NCI-H146 treated with DMSO at 0.1 percent for 48 hours (cell line): ENCODE results near the gene PRKAG1.
A peak's percentile ranks its signal among the peaks of the same experiment; 100 is the strongest.

Experiments
- DNase-seq: peaks from one replicate; lab custom pipeline; 2025; ENCODE audit not compliant: unreplicated experiment; lab: John Stamatoyannopoulos, UW

PRKAG1 gene

DNA sequence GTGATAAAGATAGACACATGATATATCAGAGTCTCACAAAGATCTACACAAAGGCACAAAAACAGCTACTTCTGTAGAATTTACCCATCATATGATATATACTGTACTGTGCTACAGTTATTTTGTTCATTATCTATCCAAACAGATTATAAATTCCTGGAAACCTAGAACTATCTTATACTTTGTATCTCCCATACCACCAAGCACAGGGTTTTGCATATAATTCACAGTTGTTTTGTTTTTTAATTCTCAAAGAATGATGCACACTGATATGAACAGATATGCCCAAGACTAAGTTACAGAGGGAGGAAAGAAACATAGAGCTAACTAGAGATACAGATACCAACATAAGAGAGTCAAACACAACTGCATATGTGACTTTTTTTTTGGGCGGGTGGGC is 3.4 kb downstream of the PRKAG1 start:
- no peak for DNase-seq

DNA sequence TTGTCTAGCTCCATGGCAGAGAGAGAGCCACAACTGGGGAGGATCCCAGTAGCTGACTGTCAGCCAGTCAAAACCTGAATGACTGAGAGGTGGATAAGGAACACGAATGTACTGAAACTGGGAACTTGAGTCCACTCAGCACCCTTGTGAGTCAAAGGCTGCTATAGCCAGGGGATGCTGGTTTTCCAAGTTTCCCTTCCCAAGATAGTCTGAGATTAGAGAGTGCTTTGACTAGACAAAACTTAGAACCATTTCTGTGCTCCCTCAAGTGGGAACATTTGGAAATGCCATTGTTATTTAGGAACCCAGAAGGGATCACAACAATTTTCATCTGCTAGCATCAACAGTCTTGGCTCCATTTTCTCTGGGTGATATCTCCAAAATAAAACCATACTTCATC is 4.0 kb downstream of the PRKAG1 start:
- DNase-seq = no peak

DNA sequence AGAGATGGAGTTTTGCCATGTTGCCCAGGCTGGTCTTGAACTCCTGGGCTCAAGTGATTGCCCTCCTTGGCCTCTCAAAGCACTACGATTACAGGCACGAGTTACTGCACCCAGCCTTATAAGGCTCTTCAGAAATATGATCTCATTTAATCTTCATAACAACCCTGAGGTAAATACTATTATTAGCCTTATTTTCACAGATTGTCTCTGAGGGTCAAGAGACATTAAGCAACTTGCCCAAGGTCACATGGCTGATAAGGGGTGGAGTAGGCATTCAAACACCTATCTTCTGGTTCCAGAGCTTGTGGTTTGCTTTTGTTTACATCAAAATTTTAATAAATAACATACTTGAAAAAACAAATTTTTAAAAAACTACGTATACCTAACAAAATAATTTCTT is 5.1 kb downstream of the PRKAG1 start:
- DNase-seq = no peak

DNA sequence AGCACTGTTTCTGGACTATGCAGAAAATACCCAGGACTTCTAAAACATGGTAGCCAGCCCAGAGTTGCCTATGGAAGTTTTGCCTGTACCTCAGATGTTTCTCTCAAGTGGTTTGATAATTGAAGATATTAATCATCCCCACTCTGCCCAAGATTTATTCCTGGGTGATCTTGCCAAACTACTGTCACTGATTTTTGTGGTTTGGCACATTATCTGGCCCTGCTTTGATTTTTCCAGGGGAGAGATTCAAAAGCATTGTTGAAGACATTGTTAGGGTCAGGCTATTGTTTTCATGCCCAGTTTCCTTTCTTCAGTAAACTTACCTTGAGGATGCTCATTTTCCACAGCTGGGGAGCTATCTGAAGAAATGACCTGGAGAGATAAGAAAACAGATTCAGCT is 5.8 kb downstream of the PRKAG1 start:
- DNase-seq = no peak

DNA sequence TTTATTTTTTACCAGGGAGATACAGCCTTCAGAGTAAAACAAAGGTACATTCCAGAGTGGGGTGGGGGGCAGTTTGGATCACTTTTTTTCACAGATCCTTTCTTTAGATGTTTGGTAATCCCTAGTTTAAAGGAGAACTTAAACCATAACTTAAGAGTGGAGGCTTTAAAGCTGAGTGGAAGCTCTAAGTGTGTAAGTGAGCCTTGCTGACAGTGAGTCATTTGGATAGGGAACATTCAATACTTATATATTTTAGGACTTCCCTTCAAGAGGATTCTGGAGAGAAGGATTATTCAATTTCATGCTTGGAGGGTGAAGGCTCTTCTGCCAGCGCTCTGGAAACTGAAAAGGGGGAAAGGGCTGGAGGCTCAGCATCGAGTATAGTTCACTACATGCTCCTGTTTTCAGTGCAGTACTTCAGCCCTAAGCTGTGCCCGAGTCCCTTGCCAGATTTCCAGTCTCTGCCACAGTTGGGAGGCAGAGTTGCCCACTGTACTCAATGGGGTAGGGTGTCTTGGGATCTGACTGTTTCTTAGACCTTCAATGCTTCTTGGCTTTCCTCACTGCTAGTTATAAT is 8.4 kb downstream of the PRKAG1 start:
- no peak for DNase-seq

DNA sequence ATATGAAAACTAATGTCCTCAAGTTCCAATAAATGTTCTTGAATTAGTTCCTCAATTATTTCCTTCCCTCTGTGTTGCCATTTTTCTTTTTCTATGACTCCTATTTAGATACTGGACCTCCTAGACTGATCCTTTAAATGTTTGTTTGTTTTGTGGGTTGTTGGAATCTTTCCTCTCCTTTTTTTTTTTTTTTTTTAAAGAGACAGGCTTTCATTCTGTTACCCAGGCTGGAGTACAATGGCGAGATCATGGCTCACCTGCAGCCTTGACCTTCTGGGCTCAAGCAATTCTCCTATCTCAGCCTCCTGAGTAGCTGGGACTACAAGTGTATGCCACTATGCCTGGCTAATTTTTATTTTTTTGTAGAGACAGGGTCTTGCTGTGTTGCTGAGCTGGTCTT is 9.6 kb downstream of the PRKAG1 start:
- no peak for DNase-seq

DNA sequence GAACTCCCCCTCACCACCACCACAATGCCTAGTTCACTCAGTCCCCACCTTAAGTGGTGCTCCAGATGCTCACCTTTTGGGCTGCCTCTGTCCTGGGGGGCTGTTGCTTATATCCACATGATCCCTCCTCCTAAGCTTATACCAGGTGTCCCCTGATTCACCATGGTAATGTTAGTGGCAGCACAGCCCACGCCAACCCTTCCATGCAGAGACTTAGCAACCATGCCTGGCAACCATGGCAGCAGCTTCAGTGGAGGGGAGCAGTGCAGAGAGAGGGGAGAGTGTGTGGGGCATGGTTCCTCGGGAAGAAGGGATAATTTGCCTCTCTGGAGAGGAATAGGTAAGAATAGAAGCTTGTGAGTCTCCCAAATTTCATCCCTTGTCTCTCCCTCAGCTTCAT is 18.2 kb downstream of the PRKAG1 start:
- no peak for DNase-seq

DNA sequence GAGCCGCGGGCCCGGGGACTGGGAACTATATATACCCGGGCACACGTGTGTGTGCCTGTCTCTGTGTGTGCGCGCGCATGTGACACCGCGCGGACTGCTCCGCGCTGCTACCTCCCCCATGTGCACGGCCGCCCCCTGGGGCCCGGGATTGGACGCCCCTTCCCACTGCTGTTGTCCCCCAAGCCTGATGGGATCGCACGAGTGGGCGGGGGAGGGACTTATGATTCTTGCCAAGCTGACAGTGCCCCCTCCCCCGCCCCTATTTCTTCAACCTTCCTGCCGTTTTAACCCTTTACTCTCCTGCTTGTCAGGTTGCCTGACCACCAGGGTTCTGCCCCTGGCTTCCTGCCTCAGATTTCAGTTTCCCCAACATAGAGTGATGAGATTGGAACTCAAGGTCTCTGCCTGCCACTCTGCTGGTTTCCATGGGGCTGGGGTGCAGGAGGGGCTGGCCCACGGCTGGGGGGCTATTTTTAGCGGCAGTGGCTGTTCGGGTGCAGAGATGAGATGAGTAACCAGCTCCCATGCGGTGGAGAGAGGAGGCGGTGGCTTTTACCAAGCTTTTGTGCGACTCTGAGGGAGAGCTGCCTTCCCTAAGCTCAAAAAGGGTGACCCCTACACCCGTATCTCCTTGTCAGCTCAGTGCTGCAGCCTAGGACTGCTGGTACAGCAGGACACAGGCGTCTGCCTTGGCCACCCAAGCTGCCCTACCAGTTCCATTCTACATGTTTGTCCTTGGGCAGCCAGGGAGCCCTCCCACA is 19.0 kb downstream of the PRKAG1 start, which contains the start of gene DDN:
DDN (minus strand) TSS at position 5 of the 761 bp plus-strand sequence. CDS start 88 bp downstream, outside the sequence.
- DNase-seq = peak; percentile 20

DNA sequence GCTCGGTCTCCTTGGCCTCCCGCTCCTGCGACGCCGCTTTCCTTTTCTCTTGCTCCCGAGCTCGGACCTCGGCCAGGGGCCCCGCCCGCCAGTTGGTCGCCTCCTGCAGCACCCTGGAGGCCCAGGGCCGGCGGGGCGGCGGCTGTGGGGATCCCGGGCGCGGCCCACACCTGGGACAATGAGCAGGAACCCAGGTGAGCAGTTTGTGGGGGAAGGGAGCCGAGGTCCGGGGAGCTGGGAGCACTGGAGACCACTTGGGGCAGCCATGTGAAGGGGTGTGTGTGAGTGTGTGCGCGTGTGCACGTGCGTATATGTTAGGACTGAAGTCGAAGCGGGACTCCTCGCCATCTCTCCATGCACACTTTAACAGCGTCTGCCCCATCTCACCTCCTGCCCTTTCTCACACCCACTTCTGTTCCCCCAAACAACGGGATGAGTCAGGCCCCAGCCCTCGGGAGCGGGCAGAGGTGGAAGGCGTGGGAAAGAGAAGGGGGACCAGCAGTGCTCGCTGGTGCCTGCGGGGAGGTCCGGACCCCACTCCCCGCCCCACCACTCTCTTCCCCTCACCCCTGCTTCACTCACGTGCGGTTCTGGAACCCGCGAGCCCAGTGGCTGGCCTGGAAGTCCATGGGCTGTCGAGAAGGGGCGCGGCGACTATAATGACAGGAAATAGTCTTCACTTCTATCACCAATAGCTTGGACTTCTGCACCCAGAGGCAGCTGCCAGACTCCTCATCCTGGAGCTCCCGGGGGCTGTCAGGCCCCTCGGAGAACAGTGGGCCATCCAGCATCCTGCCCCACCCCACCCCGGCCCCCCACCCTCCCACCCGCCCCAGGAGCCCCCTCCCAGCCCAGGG is 19.9 kb downstream of the PRKAG1 start:
- DNase-seq = no peak

DNA sequence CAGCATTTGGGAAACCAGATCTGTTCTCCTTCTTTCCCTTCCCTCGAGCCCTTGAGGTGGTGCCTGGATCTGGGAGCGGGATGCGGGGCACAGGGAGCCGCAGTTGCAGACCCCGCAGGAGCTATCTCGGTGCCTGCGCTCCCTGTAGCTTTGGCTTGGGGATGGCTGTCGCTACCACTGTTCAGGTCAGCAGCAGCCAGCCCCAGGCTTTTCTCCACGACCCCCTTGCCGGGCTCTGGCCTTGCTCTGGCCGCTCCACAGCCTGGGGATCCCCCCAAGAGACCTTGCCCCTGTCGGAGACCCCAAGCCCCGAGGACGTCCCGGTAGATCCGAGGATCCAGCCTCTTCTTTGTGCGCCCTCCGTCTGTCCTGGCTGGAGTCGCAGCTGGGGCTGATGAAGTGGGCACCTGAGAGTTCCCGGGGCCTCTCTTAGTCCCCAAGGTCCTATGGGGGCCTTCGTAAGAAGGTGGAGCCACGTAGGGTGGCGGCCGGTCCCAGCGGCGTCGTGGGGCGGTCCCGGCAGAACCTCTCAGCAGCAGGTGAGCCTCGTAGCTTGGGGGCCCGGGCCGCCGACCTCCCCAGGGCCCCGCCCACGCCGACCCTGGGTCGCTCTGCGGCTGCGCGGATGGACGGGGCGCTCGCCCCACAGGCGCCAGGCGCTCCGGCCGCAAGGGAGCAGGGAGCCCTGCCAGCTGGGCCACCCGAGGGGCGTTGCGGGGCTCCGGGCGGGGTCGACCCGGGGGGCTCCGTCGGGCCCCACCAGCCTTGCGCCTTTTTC is 20.7 kb downstream of the PRKAG1 start:
- DNase-seq = no peak

DNA sequence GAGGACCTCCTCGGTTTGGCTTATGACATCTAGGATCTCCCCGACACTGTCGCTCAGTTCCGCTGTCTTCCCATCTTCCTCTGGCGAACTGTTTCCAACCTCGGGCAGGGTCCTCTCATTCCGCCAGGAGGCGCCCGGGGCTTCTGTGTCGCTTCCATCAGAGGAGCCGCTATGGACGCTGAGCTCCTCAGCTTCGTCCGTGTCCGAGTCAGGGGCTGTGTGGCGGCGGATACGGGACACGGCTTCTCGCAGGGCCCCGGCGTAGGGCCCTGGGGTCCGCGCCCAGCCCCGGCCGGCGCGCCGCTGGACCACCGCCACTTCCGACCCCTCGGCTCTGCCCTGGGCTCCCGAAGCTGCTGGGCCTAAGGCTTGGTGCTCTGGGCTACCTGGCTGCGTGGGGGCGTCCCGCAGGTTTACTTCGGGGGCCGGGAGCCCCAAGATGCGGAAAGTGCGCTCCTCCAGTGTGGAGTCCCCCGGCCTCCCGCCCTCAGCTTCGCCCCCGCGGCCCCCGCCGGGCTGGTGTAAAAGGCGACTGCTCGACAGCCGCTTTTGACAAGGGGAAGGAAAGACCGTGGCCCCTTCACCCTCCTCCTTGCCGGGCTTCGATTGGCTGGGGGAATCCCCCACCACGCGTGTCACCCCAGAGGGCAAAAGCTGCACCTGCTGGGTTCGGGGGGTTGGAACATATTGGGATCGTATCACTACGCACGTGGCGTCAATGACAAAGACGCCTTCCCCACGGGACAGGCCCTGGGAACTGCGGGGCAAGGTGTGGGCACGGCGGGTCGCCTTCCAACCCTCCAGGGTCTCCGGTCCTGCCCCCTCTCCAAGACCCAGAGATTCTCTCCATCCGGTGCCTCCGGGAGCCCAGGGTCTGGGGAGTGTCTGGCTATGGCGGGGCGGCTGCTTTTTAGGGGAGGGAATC is 21.5 kb downstream of the PRKAG1 start:
- peak; percentile 13 for DNase-seq

DNA sequence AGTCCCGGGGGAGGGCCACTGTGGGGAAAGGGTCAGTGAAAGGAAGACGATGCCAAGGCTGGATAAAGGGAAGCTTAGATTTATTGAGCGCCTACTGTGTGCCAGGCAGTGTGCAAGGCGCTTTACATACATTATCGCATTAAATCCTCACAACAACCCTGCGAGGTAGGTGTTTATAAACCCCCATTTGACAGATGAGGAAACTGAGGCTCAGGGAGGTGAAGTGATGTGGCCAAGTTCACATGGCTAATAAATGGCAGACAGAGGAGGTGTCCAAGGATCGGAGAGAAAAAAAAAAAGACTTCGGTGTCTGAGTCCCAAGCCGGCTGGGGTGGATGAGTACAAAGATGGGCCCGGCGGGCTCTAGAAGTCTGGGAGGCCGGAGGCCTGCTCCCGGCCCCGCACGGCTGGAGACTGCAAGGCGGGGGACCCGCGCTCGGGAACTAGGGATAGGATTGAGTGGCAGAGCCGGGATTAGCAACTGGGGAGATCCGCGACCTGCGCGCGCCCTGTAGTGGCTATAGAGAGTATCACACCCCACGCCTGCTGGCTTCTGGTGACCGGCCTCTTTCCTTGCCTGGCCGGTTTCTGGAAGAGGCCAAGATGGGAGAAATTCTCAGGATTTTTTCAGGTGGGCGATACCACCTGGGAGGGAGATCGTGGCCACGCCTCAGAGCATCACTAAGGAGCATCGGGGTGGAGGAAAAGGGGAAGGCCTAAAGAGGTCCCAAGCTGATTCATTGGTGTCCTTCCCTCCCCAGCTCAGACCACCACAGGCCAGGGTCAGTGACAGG is 23.3 kb downstream of the PRKAG1 start:
- peak; percentile 81 for DNase-seq

DNA sequence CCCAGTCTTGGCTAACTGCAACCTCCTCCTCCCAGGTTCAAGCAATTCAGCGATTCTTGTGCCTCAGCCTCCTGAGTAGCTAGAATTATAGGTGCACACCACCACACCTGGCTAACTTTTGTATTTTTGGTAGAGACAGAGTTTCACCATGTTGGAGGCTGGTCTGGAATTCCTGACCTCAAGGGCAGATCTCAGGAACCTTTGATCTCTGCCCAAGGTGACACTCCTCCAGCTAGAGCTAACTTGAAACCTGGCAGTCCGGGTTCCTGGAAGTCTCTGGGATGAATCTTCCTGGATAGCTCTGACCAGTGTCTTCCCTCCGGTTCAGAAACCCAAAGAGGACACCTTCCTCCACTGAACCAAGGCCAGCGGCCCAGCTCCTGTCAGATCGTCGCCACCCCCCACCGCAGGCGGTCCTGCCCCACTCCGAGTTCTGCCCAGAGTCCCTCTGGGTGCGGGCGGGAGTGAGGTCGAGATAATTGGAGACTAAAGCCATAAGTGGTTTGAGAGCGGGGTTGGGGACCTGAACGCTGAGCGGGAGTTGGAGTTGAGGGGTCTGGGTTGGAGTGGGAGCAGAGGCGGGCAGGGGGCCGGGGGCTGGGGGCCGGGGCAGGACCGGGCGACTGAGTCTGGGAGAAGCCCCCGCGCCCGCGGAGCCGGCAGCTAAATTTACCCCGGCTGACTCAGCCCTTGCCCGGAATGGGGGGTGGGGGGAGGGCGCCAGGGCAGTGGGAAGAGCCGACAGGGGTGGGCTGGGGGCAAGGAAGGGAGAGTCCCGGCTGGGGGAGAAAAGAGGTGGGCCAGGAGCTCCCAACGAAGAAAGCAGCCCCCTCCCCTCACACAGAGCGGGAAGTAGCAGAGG is 24.1 kb downstream of the PRKAG1 start:
- no peak for DNase-seq

DNA sequence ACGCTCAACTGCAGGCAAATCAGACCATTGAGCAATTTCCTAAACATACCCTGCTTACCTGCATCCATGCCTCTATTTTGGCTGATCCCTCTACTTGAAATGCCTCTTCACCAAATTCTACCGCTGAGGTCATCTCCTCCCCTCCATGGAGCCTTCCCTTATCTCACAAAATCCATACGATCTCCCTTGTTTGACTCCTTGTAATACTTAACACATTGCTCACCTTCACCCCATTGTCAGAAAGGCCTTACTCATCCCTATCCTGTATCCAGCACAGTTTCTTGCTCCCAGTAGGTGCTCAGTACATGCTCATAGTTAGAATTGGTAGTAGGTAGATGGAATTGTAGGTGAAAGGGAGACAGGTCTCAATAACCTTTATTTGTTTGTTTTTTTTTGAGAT is 24.8 kb downstream of the PRKAG1 start:
- DNase-seq = no peak

DNA sequence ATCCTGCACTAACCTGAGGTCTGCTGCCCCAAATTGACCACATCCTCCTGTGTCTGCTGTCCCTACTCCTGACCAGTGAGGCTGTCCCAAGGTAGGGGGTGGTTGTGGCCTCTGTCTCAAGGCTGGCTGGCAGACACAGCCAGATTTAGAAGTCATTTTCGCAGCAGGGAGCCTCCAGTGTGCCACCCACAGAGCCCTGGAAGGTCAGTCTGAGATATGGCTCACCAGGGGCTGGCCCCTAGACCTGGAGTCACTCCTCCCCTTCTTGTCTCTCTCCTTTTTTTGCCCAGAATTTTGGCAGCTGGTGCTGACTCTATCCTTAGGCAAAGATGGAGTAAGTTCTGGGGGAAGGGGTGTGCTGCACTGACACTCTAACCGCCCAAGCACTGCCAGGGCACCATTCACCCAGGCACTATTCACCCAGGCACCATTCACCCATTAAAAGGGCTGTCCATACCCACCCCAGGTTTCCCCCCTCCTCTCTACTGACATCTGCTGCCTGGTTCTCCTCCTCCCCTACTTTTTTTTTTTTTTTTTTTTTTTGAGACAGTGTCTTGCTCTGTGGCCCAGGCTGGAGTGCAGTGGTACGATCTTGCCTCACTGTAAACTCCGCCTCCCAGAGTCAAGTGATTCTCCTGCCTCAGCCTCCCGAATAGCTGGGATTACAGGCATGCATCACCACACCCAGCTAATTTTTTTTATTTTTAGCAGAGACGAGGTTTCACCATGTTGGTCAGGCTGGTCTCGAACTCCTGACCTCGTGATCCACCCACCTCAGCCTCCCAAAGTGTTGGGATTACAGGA is 27.1 kb downstream of the PRKAG1 start:
- DNase-seq = no peak

DNA sequence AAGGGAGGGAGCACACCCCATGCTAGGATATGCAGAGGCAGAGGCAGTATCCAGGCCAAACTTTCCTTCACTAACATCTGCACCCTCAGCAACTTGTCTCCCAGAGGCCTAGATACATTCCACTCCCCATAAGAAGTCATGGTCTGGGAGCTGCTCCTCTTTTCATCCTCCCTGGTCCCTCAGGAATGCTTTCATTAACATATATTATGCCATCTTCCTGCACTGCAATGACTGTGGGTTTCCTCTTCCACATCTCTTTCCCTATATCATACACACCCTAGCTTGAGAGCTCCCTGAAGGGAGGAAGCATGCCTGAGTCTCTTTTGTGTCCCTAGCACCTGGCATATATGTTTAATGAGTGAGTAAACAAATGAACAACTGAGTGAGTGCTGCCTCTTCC is 28.0 kb downstream of the PRKAG1 start:
- DNase-seq = peak; percentile 63

DNA sequence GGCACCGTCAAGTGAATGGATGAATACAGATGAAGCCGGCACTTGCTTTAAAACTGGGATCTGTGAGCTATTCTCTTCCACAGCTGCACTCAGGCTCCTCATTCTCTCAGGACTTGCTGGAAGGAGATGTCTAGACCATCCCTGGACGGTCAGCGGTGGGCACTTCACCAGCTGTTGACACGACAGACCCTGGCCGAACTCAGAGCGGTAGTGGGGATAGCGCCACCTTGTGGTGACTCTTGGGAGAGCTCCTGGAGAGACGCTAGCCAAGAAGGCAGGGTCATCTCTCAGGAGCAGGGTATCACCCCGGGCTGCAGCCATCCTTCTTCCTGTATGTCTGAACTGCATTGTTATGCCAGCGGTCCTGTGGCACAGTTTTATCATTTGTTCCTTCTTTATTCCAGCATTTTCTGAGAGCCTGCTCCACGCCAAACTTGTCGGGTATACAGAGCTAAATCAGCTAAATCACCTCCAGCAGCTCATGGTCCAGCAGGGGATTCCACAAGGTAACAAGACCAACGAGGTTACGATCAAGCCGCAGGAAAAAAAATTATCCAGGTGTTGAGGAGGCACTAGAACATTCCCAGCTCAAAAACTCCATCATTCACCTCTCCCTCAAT is 30.4 kb downstream of the PRKAG1 start:
- DNase-seq = peak; percentile 28
